ENCODE results near the gene PRDM16.

DNA sequence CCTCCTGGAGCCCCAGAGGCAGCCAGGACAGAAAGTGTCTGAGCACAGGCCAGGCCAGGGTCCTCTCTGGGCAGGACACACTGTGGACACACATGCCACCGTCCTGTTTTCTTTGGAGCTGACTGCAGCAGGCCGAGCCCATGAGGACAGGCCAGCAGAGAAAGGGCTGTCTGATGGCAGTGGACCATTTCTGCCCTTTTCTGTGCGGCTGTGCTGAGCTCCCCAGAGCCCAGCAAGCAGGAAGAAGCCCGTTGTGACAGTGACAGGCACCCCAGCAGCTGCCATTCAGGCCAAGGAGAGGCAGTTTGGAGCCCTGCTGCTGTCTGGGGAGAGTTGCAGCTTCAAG is 269.7 kb downstream of the PRDM16 start:
- no peak for TF ChIP-seq POLR2A (IDR thresholded peaks at IDR 0.05)
- TF ChIP-seq, protein P1, sequence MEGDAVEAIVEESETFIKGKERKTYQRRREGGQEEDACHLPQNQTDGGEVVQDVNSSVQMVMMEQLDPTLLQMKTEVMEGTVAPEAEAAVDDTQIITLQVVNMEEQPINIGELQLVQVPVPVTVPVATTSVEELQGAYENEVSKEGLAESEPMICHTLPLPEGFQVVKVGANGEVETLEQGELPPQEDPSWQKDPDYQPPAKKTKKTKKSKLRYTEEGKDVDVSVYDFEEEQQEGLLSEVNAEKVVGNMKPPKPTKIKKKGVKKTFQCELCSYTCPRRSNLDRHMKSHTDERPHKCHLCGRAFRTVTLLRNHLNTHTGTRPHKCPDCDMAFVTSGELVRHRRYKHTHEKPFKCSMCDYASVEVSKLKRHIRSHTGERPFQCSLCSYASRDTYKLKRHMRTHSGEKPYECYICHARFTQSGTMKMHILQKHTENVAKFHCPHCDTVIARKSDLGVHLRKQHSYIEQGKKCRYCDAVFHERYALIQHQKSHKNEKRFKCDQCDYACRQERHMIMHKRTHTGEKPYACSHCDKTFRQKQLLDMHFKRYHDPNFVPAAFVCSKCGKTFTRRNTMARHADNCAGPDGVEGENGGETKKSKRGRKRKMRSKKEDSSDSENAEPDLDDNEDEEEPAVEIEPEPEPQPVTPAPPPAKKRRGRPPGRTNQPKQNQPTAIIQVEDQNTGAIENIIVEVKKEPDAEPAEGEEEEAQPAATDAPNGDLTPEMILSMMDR (IDR thresholded peaks at IDR 0.05), result no peak

Data from testis (tissue), 2 donors.